Measurements from ENCODE around the gene MMP28.

Gene MMP28

DNA sequence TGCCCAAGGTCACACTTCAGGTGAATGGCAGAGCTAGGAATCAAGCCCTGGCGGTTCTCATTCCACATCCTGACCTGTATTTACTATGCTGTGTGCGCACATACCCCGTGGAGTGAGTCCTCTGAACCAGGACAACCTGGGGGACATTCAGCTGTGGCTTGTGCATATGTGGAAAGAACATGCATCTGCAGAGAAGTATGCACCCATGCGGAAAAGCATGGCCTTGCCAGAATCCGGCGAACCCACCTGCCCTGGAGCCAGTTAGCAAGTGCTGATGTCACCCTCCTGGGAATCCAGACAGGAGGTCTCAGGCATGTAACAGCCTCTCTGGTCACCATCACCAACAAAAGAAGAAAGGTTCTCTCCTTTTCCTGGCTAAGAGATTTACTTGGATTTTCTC, 62.1 kb downstream of the MMP28 start:
- TF ChIP-seq, protein P1, sequence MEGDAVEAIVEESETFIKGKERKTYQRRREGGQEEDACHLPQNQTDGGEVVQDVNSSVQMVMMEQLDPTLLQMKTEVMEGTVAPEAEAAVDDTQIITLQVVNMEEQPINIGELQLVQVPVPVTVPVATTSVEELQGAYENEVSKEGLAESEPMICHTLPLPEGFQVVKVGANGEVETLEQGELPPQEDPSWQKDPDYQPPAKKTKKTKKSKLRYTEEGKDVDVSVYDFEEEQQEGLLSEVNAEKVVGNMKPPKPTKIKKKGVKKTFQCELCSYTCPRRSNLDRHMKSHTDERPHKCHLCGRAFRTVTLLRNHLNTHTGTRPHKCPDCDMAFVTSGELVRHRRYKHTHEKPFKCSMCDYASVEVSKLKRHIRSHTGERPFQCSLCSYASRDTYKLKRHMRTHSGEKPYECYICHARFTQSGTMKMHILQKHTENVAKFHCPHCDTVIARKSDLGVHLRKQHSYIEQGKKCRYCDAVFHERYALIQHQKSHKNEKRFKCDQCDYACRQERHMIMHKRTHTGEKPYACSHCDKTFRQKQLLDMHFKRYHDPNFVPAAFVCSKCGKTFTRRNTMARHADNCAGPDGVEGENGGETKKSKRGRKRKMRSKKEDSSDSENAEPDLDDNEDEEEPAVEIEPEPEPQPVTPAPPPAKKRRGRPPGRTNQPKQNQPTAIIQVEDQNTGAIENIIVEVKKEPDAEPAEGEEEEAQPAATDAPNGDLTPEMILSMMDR (IDR thresholded peaks at IDR 0.05; ENCODE audit: low read depth, low read length, missing control alignments): no peak

DNA sequence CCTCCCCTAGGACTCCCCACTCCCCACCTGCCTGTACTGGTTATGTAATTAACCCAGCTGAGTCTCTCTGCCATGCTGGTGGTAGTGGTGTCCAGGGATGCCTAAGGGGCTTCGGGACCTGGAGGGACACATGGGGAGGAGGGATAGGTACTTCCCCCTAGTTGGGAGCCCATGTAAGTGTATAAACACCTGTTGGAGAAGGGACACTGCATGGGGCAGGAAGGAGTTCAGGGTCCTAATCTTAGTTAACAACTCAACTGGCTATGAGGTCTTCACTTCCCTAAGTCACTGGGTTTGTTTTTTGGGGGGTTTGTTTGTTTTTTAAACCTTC, 62.7 kb downstream of the MMP28 start:
- TF ChIP-seq, protein P1 (IDR thresholded peaks at IDR 0.05; ENCODE audit: low read depth, low read length, missing control alignments): no peak
- peak overlapping the region; percentile 80 for H3K4me3 ChIP-seq (replicated peaks; ENCODE audit: low read depth, low read length)
- DNase-seq (ENCODE audit: extremely low read depth, low read depth): no peak

More for the DNA sequence above, 62.1 kb downstream of the MMP28 start:
- no peak for DNase-seq (ENCODE audit: extremely low read depth, low read depth)
- H3K4me3 ChIP-seq (replicated peaks; ENCODE audit: low read depth, low read length): no peak overlapping the region

DNA sequence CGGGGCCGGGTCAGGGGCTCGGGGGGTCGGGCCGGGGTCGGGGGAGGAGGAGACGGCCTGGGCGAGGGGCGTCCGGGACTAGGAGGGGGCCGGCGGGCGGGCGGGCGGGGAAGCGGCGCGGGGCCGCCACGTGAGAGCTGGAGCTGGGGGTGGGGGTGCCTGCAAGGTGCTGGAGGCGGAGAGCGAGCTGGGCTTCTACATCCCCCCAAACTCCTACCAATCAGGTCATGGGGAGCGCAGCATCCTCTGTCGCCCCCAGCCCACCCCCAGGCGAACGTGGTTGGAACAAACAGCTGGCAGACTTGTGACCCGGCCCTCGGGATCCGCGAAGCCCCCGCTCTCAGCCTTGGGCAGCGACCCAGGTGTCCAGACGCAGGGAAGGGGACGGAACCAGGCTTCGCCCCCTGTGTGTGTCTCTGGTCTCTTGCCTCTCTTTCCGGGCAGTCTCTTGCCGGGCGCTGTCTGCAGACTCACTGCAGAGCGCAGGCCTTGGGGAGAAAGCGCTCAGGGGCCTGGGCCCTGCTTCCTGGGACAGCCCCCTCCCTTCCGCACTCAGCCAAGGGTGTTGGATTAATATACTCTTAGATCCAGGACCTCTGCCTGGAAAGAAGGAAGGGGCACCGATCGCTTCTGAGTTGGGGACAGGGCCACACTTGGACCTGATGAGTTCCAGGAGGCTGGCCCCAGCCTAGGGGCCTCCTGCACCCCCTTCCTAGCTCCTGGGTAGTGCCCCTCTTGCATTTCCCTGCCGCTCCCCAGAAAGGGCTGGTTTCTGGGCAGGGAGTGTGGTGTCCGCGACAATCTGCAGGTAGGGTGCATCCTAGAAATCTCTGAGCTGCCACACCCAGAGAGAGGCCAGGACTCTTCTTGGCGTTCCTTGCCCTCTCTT, 63.3 kb downstream of the MMP28 start:
- H3K4me3 ChIP-seq (replicated peaks; ENCODE audit: low read depth, low read length): peak overlapping the region; percentile 80
- DNase-seq (ENCODE audit: extremely low read depth, low read depth): no peak
- TF ChIP-seq, protein P1 (IDR thresholded peaks at IDR 0.05; ENCODE audit: low read depth, low read length, missing control alignments): no peak

DNA sequence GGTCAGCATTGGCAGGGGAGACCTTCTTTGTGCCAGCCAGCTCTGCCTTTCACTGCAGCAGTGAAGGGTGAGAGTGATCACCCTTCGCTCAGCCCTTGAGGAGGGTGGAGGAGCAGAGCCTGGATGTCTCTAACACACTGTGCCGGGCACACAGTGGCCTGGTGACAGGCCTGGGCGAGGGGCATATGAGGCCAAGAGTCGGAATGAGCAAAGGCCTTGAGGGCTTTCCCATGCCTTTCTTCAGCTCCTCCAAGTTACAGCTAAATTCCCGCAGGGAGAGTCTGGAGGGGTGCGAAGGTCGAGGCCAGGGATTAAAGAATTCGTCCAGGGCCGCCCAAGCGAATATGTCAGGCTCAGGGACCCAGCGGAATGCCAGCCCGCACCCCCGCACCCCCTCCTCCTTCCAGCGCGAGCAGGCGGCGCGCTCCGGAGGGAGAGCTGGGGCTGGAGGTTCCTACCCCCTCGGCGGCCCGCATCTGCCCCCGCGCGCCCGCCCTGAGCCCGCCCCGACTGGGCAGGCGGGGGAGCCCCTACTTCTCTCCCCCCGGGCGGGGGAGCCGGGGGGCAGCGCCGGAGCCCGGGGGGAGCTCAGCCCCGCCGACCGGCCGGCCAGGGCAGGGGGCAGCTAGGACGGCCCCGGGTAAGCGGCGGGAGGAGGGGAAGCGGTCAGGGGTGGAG, 64.1 kb downstream of the MMP28 start, which contains the start of gene RASL10B:
Gene RASL10B (plus strand): TSS at position 401 of the 678 bp plus-strand sequence. CDS start 3,546 bp downstream, outside the sequence.
- DNase-seq (ENCODE audit: extremely low read depth, low read depth): no peak
- peak within 1 kb of the TSS; percentile 80 for H3K4me3 ChIP-seq (replicated peaks; ENCODE audit: low read depth, low read length)
- TF ChIP-seq, protein P1 (IDR thresholded peaks at IDR 0.05; ENCODE audit: low read depth, low read length, missing control alignments): no peak

DNA sequence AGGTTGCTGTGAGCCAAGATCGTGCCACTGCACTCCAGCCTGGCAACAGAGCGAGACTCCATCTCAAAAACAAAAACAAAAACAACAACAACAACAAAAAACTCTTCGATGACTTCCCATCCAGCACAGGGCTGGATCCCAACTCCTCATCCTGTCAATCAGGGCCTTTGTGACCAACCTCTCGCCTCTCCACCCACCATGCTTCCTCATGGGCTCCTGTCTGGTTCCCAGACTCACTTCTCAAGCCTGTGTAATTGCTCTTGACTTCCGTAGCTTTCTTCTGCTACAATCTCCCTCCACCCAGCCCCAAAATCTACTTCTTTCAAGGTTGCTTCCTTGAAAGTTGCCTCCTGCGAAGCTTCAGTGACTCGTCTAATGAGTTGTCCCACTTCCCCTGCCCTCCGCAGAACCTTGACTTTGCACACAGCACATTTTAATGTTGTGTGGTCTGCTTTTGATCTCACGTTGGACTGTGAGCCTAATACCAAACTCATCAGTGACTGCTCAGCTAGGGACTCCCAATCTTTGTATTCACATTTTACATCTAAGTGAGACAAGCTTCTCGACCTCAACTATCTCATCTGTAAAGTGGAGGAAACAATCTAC, 64.9 kb downstream of the MMP28 start:
- H3K4me3 ChIP-seq (replicated peaks; ENCODE audit: low read depth, low read length): no peak overlapping the region
- no peak for DNase-seq (ENCODE audit: extremely low read depth, low read depth)
- TF ChIP-seq, protein P1 (IDR thresholded peaks at IDR 0.05; ENCODE audit: low read depth, low read length, missing control alignments): no peak

DNA sequence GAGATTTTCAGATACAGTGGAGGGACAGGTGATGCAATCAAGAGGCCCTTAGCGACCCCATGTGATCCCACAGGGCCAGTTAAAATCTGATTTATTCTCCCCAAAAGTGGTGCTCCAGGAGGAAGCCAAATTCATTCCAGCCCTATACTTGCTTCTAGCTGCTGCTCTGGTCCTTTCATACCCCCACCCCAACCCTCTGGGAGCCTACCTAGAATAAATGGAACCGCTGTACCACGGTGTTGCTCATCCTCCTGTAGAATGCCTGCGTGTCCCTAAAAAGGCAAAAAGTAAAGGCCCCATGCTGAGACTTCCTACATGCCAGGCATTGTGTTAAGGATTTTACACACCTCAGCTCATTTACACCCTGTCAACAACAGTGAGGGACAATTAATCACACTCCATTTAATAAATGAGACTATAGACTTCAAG, 66.0 kb downstream of the MMP28 start:
- TF ChIP-seq, protein P1 (IDR thresholded peaks at IDR 0.05; ENCODE audit: low read depth, low read length, missing control alignments): no peak
- no peak overlapping the region for H3K4me3 ChIP-seq (replicated peaks; ENCODE audit: low read depth, low read length)
- no peak for DNase-seq (ENCODE audit: extremely low read depth, low read depth)
